ENCODE measurements around the gene SMOC1. TPM values are rescaled to one million over a fixed set of nuclear protein-coding genes. Genes with fewer than 3 reads are reported as not detected.

Gene SMOC1
- total RNA-seq, 3 donors from 2014 or later = 0.30 TPM; not detected in 2

DNA sequence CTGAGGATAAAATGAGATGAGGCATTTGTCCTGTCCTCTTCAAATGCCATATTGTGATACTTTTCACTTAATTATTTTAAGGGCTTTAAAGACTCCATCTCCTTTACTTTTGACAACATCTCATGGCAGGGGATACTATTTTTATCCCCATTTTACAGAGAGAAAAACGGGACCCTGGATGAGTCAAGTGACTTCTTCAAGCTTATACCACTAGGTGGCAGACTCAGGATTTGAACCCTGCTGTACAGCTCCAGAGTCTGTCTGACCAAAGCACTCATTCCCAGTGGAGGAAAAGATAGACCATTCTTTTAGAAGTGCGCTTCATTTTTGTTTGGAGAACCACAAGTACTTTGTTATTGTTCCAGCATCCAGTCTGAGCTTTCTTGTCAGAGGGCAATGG lies 1.7 kb upstream of the SMOC1 start:
- H3K27me3 Mint-ChIP-seq (ENCODE audit: low read depth) = peaks cover 54% of the 10 kb centered on the region
- H3K9me3 Mint-ChIP-seq = peaks cover 9% of the 10 kb centered on the region
- ATAC-seq (no peak), DNase-seq (no peak)
- no peaks in the 10 kb centered on the region for H3K4me1 Mint-ChIP-seq (ENCODE audit: low read depth)
- no peak overlapping the region for H3K4me3 Mint-ChIP-seq
- no peaks in the 10 kb centered on the region for H3K36me3 Mint-ChIP-seq (ENCODE audit: insufficient read depth)

DNA sequence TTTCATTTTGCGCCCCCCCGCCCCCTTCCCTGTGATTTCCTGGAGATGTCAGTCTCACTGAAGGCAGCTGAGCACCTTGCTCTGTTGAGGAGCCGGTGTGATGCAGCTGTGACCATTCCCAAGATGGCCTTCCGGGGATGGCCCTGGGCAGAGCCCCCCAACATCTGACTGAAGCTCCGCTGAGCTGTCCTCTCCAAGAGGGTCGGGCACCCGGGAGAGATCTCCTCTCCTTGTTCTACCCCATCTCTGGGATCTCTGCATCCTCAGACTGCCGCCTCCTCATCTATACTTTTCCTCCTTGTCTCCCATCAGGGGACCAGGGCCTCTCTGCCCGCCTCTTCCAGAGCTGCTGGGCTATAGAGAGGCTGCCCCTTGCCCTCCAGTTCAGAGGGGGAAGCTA lies 965 bp upstream of the SMOC1 start:
- DNase-seq (no peak), ATAC-seq (no peak)
- Mint-ChIP-seq H3K4me1 (ENCODE audit: low read depth) (no peaks in the 10 kb centered on the region), H3K9me3 (peaks cover 9% of the 10 kb centered on the region), H3K4me3 (no peak overlapping the region), H3K27me3 (ENCODE audit: low read depth) (peaks cover 54% of the 10 kb centered on the region), H3K36me3 (ENCODE audit: insufficient read depth) (no peaks in the 10 kb centered on the region)

GRCh38 chr14:69880044-69880487 lies 850 bp downstream of the SMOC1 start:
- DNase-seq = no peak
- Mint-ChIP-seq H3K36me3 (ENCODE audit: insufficient read depth) (no peaks in the 10 kb centered on the region), H3K27me3 (ENCODE audit: low read depth) (peaks cover 59% of the 10 kb centered on the region), H3K9me3 (no peaks in the 10 kb centered on the region), H3K4me1 (ENCODE audit: low read depth) (no peaks in the 10 kb centered on the region), H3K4me3 (no peak overlapping the region)
- ATAC-seq = no peak

DNA sequence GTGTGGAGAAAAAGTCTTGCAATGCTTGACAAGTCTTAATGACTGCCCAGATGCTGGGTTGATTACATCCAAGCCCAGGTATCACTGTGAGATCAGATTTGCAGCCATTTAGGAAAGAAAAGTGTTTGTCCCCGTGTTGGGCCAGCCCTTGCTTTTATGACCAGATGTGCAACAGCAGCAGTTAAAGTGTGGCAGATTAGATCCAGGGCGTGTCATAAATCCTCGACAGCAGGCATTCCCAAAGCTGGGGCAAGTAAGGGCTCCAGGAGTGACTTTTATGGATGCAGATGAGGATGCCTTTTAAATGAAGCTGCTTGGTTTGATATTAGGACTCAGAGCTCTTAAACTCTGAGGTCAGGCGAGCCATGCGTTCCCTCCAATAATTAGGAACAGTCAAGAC lies 1.7 kb downstream of the SMOC1 start:
- no peaks in the 10 kb centered on the region for H3K4me1 Mint-ChIP-seq (ENCODE audit: low read depth)
- no peak for DNase-seq
- no peak overlapping the region for H3K4me3 Mint-ChIP-seq
- no peaks in the 10 kb centered on the region for H3K36me3 Mint-ChIP-seq (ENCODE audit: insufficient read depth)
- ATAC-seq = no peak
- peaks cover 59% of the 10 kb centered on the region for H3K27me3 Mint-ChIP-seq (ENCODE audit: low read depth)
- no peaks in the 10 kb centered on the region for H3K9me3 Mint-ChIP-seq

DNA sequence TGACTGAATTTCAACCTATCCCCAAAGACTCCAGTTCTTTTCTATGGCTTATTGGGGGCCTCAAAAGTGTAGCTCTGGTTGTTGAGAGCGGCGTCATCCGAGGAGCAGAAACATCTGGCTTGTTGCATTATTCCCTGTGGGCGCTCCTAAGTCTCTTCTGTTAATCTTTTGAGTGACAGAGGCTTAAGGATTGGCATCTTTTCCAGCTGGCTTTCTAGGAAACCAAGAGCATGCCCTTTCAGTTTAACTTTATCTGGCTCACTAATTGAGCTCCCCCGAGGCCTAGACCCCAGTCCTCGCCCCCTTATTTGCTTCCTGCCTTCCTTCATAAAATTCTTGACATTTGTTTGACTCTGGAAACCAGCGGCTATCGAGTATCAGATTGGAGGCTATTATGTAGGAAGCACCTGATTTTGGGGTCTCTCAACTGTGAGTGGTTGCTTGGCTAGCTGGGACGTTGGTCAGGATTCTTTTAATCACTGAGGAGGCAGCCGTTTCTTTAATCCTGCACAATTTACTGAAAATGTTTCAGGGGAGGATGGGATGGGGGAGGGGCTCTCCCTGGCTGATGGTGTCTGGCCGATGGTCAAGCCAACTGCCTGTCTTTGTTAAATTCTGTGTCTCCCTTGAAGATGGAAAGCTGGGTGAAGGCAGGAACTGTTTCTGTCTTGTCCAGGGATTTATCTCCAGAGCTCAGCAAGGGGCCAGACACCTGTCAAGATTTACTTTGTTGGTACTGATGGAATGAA lies 3.1 kb downstream of the SMOC1 start:
- no peak overlapping the region for H3K4me3 Mint-ChIP-seq
- H3K36me3 Mint-ChIP-seq (ENCODE audit: insufficient read depth) = no peaks in the 10 kb centered on the region
- H3K9me3 Mint-ChIP-seq = no peaks in the 10 kb centered on the region
- ATAC-seq (no peak), DNase-seq (no peak)
- no peaks in the 10 kb centered on the region for H3K4me1 Mint-ChIP-seq (ENCODE audit: low read depth)
- peaks cover 64% of the 10 kb centered on the region for H3K27me3 Mint-ChIP-seq (ENCODE audit: low read depth)

DNA sequence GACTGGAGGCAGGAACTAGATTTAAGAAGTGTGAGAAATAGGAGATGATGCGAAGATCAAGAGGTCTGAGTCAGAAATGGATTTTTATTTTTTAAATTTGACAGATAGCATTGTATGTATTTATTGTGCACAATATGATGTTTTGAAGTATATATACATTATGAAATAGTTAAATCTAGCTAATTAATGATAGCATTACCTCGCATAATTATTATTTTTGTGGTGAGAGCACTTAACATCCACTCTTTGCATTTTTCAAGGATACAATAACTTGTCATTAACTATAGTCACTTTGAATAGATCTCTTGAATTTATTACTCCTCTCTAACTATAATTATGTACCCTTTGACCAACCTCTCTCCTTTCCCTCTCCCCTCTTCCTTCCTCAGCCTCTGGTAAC lies 3.7 kb downstream of the SMOC1 start:
- peaks cover 60% of the 10 kb centered on the region for H3K27me3 Mint-ChIP-seq (ENCODE audit: low read depth)
- no peak overlapping the region for H3K4me3 Mint-ChIP-seq
- ATAC-seq (no peak), DNase-seq (no peak)
- H3K36me3 Mint-ChIP-seq (ENCODE audit: insufficient read depth) = no peaks in the 10 kb centered on the region
- H3K4me1 Mint-ChIP-seq (ENCODE audit: low read depth) = no peaks in the 10 kb centered on the region
- no peaks in the 10 kb centered on the region for H3K9me3 Mint-ChIP-seq

DNA sequence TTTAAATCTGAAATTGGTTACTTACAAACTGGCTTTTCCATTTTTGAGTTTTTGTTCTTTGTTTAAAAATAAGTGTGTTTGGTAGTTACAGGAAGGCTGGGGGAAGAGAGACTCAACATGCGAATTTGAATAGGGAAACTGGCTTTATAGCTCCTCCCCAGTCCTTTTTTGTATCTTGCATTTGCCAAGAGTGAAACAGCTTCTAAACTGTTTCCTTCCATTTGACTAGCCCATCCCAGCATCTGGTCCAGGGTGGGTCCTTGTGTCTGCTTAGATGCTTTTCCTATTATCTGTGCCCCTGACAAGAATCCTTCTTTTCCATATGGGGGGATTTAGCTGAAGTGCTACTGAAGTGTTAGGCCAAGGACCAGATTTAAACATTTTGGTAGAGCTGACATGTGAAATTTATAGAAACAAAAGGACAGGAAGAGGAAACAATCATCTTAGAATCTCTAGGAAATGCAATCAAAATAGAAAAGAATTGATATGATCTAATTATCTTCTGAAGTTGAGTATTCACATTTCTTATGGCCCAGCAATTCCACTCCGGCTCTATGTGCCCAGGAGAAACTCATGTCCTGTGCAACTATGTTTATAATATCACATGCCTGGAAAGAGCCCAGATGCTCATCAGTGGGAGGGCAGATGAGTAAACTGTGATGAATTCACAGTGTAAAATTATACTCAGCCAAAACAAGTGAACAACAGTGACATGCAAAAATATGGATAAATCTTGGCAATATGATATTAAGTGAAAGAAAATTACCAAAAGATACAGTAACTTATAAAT lies 7.4 kb downstream of the SMOC1 start:
- Mint-ChIP-seq H3K4me3 (no peak overlapping the region), H3K36me3 (ENCODE audit: insufficient read depth) (no peaks in the 10 kb centered on the region), H3K4me1 (ENCODE audit: low read depth) (no peaks in the 10 kb centered on the region), H3K27me3 (ENCODE audit: low read depth) (peaks cover 36% of the 10 kb centered on the region), H3K9me3 (no peaks in the 10 kb centered on the region)
- no peak for ATAC-seq
- no peak for DNase-seq

DNA sequence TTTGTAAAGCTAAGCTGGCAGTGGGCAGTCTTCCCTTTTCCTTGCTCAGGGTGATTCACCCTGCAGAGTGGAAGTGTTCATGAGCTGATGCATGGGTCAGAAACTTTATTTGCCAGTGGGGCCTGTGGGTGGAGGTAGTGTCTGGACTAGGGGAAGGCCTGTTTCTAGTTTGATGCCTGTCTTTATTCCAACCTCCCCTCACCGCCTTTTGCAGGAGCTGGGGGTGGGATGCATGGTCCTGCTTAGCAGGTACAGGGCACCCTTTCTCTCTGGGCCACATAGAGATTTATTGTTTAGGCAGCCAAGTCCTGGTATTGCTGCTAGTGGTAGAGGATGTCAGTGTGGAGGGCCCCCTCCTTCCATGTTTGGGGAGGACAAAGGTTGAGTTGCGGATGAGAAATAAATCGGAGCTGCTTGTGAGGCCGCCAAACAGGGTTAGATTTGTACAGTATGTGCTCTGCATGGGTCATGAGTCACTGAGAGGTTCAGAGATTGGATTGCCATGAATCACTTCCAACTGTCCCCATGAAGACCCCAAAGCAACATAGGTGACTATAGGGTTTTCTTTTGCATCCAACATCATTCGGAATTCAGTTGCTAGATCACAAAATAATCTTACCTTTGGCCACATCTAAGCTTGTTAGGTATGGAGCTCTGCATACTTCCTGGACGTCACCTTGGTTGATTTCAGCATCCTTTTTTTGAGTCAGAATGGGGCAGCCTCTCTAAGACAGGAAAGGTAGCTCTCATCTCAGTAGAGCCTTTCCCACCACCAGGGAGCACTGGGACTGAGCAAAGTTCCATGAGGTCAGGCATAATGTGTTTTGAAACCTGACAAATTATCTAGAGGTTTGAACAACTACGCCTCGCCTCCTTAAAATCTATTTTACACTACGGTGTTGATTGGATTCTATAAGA lies 8.8 kb downstream of the SMOC1 start:
- no peak for DNase-seq
- Mint-ChIP-seq H3K27me3 (ENCODE audit: low read depth) (peaks cover 29% of the 10 kb centered on the region), H3K4me1 (ENCODE audit: low read depth) (no peaks in the 10 kb centered on the region), H3K9me3 (no peaks in the 10 kb centered on the region), H3K4me3 (no peak overlapping the region), H3K36me3 (ENCODE audit: insufficient read depth) (no peaks in the 10 kb centered on the region)
- ATAC-seq = no peak

- Mint-ChIP-seq H3K4me3 (no peak overlapping the region), H3K36me3 (ENCODE audit: insufficient read depth) (no peaks in the 10 kb centered on the region), H3K9me3 (no peaks in the 10 kb centered on the region), H3K27me3 (ENCODE audit: low read depth) (peaks cover 33% of the 10 kb centered on the region), H3K4me1 (ENCODE audit: low read depth) (no peaks in the 10 kb centered on the region)
- ATAC-seq = no peak
- no peak for DNase-seq
Observed at GRCh38 chr14:69891422-69891821, 12.2 kb downstream of the SMOC1 start.

DNA sequence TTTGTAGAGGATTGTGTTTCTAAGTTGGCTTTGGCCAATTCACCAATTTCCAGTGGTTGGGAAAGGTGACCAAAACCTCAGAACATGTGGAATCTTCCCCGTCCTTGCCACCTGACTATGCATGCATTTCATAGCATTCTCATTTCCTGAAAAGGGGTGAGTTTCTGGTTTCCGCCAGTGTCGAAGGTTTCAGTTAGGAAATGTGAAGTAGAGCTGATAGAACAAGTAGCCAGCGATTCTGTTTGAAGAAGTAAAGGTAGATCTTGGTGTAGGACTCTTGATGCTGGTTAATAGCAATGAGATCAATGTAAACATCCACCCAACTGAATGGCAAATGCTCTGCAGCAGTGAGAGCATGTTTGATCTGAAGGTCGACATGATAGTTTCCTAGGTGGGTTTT lies 15.9 kb downstream of the SMOC1 start:
- peaks cover 22% of the 10 kb centered on the region for H3K27me3 Mint-ChIP-seq (ENCODE audit: low read depth)
- peaks cover 15% of the 10 kb centered on the region for H3K9me3 Mint-ChIP-seq
- ATAC-seq (no peak), DNase-seq (no peak)
- no peak overlapping the region for H3K4me3 Mint-ChIP-seq
- H3K4me1 Mint-ChIP-seq (ENCODE audit: low read depth) = no peaks in the 10 kb centered on the region
- H3K36me3 Mint-ChIP-seq (ENCODE audit: insufficient read depth) = no peaks in the 10 kb centered on the region

- DNase-seq = no peak
Observed at GRCh38 chr14:69896080-69896479, 16.9 kb downstream of the SMOC1 start.

DNA sequence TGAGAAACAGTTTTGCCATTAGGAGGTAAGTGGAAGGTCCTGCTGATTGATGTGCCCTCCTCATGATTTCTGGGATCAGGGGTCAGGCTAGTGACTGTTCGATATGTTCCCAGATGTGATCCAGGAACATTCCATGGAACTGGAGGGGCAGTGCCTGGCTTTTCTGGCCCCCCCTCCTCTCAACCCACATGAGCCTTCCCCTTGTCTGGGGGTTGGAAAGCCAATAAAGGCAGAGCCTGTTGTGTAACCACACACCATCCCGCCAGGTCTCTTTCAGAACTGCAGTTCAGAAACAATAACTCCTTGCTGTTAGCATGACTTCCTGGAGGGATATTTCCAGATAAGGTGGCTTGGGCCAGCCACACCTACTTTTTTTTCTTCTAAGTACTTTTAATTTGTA lies 17.8 kb downstream of the SMOC1 start:
- no peak overlapping the region for H3K4me3 Mint-ChIP-seq
- H3K9me3 Mint-ChIP-seq = peaks cover 15% of the 10 kb centered on the region
- no peaks in the 10 kb centered on the region for H3K4me1 Mint-ChIP-seq (ENCODE audit: low read depth)
- no peak for DNase-seq
- peaks cover 20% of the 10 kb centered on the region for H3K27me3 Mint-ChIP-seq (ENCODE audit: low read depth)
- ATAC-seq = no peak
- H3K36me3 Mint-ChIP-seq (ENCODE audit: insufficient read depth) = no peaks in the 10 kb centered on the region

More at GRCh38 chr14:69896080-69896479, 16.9 kb downstream of the SMOC1 start:
- Mint-ChIP-seq H3K27me3 (ENCODE audit: low read depth) (peaks cover 22% of the 10 kb centered on the region), H3K9me3 (peaks cover 15% of the 10 kb centered on the region), H3K36me3 (ENCODE audit: insufficient read depth) (no peaks in the 10 kb centered on the region), H3K4me3 (no peak overlapping the region), H3K4me1 (ENCODE audit: low read depth) (no peaks in the 10 kb centered on the region)
- no peak for ATAC-seq

- H3K9me3 Mint-ChIP-seq = peaks cover 15% of the 10 kb centered on the region
- H3K36me3 Mint-ChIP-seq (ENCODE audit: insufficient read depth) = no peaks in the 10 kb centered on the region
- H3K27me3 Mint-ChIP-seq (ENCODE audit: low read depth) = peaks cover 2% of the 10 kb centered on the region
- H3K4me1 Mint-ChIP-seq (ENCODE audit: low read depth) = no peaks in the 10 kb centered on the region
- no peak overlapping the region for H3K4me3 Mint-ChIP-seq
- DNase-seq = no peak
- no peak for ATAC-seq
Observed at GRCh38 chr14:69900603-69901002, 21.4 kb downstream of the SMOC1 start.
